ENCODE measurements around the gene SOX13. TPM values are rescaled to one million over a fixed set of nuclear protein-coding genes. Genes with fewer than 3 reads are reported as not detected.

Gene SOX13
- total RNA-seq, 1 donor from 2014 or later: 9.1 TPM

- Mint-ChIP-seq H3K27ac (ENCODE audit: unreplicated experiment) (no peak overlapping the region), H3K4me1 (ENCODE audit: low read depth) (peaks cover 38% of the 10 kb centered on the region), H3K9me3 (ENCODE audit: low read depth) (no peaks in the 10 kb centered on the region), H3K4me3 (ENCODE audit: unreplicated experiment) (no peak overlapping the region), H3K27me3 (ENCODE audit: low read depth) (no peaks in the 10 kb centered on the region), H3K36me3 (ENCODE audit: low read depth) (no peaks in the 10 kb centered on the region)
- peak; percentile 10 for TF ChIP-seq CTCF (IDR thresholded peaks at IDR 0.05)
- no peak for DNase-seq (ENCODE audit: low spot score)
Observed at GRCh38 chr1:204130178-204130577, 57.3 kb downstream of the SOX13 start.

DNA sequence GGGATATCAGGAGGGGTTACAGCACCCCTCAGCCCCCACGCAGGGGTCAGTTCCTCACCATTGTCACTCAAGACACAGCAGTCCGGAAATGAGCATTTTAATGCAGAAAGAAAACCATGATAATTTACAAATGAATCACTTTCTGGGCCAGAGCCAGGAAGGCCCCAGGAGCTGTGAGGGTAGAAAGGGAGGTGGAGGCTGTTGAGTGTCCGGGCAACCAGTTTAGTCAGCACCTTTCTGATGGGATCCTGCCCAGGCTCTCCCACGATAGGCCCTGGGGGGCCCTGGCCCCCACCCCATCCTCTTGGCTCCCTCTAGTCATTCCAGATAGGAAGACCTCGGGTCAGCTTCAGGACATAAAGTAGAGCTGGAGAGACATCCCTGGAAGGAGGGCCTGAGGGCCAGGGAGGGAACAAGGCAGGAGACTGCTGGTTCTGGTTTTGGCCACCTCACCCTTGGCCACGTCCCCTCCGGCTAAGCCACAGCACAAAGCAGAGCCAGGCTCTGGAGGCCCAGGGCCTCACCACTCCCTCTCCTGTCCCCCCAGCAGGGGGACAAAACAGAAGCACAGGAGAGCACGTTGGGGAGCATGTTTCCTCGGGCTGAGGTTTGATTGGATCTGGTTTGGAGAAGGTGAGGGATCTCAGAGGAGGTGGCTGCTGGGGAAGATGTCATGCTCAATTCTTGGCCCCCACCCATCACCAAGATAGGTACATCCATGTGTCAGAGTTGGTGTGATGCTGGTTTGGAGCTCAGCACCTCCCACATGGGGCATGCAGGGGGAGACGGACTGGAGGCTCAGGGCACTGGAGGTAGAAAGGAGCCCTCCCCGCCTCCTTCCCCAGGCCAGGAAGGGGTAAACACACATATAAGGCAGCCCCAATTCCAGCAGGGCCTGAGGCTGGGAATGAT, 58.3 kb downstream of the SOX13 start:
- no peak overlapping the region for H3K4me3 Mint-ChIP-seq (ENCODE audit: unreplicated experiment)
- peak; percentile 34 for TF ChIP-seq CTCF (IDR thresholded peaks at IDR 0.05)
- H3K36me3 Mint-ChIP-seq (ENCODE audit: low read depth): no peaks in the 10 kb centered on the region
- no peaks in the 10 kb centered on the region for H3K9me3 Mint-ChIP-seq (ENCODE audit: low read depth)
- peak overlapping the region; percentile 74 for H3K27ac Mint-ChIP-seq (ENCODE audit: unreplicated experiment)
- H3K27me3 Mint-ChIP-seq (ENCODE audit: low read depth): no peaks in the 10 kb centered on the region
- peaks cover 38% of the 10 kb centered on the region for H3K4me1 Mint-ChIP-seq (ENCODE audit: low read depth)
- DNase-seq (ENCODE audit: low spot score): no peak

GRCh38 chr1:204131978-204132377, 59.1 kb downstream of the SOX13 start:
- H3K4me1 Mint-ChIP-seq (ENCODE audit: low read depth): peaks cover 33% of the 10 kb centered on the region
- DNase-seq (ENCODE audit: low spot score): no peak
- no peak overlapping the region for H3K4me3 Mint-ChIP-seq (ENCODE audit: unreplicated experiment)
- H3K27me3 Mint-ChIP-seq (ENCODE audit: low read depth): no peaks in the 10 kb centered on the region
- TF ChIP-seq CTCF (IDR thresholded peaks at IDR 0.05): no peak
- H3K36me3 Mint-ChIP-seq (ENCODE audit: low read depth): no peaks in the 10 kb centered on the region
- H3K9me3 Mint-ChIP-seq (ENCODE audit: low read depth): no peaks in the 10 kb centered on the region
- no peak overlapping the region for H3K27ac Mint-ChIP-seq (ENCODE audit: unreplicated experiment)

GRCh38 chr1:204132718-204133117, 59.8 kb downstream of the SOX13 start:
- Mint-ChIP-seq H3K9me3 (ENCODE audit: low read depth) (no peaks in the 10 kb centered on the region), H3K27ac (ENCODE audit: unreplicated experiment) (no peak overlapping the region), H3K36me3 (ENCODE audit: low read depth) (no peaks in the 10 kb centered on the region), H3K4me3 (ENCODE audit: unreplicated experiment) (no peak overlapping the region), H3K4me1 (ENCODE audit: low read depth) (peaks cover 27% of the 10 kb centered on the region), H3K27me3 (ENCODE audit: low read depth) (no peaks in the 10 kb centered on the region)
- no peak for DNase-seq (ENCODE audit: low spot score)
- TF ChIP-seq CTCF (IDR thresholded peaks at IDR 0.05): no peak

DNA sequence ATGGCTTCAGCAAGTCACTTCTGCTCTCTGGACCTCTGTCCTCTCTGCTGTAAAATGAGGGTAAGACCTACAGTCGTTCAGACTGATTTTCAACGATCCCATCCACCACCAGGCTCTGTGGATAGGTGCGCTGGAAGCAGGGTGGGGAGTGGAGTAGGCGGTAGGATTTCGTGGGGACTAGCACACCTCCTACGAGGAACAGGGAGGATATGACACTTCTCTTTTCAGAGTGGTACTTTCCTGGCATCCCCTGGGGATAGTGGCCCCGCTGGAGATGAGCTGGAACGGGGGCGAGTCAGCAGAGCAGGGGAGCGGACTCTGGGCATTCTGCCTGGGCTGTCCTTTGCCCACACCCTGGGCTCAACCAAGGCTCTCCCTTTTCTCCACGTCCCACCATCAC, 61.2 kb downstream of the SOX13 start:
- Mint-ChIP-seq H3K9me3 (ENCODE audit: low read depth) (no peaks in the 10 kb centered on the region), H3K4me3 (ENCODE audit: unreplicated experiment) (no peak overlapping the region), H3K27me3 (ENCODE audit: low read depth) (no peaks in the 10 kb centered on the region), H3K27ac (ENCODE audit: unreplicated experiment) (no peak overlapping the region), H3K4me1 (ENCODE audit: low read depth) (peaks cover 16% of the 10 kb centered on the region), H3K36me3 (ENCODE audit: low read depth) (peaks cover 4% of the 10 kb centered on the region)
- DNase-seq (ENCODE audit: low spot score): no peak
- no peak for TF ChIP-seq CTCF (IDR thresholded peaks at IDR 0.05)
